Gastroesophageal sphincter (tissue), 3 donors: ENCODE measurements around the gene LAMA2.

ENCODE experiments used
- CTCF ChIP-seq, 4 experiments: fragments of 200-600 bp in 2 of 4; fragments of 450-650 bp in 2 of 4; sonication (generic) in 1 of 4; IDR thresholded peaks; one replicate each; pipeline ENCODE4 v1.5.1; 2017 to 2019; ENCODE audit warnings: antibody characterized with exemption in 4 of 4, mild to moderate bottlenecking in 2 of 4, moderate library complexity in 2 of 4
- POLR2A ChIP-seq, 2 donors: fragments of 450-650 bp; IDR thresholded peaks; one replicate each; pipeline ENCODE4 v1.6.1; 2017; ENCODE audit warnings: antibody characterized with exemption in 2 of 2, mild to moderate bottlenecking in 2 of 2, moderate library complexity in 1 of 2

GRCh38 chr6:129499843-129500219 lies 616.9 kb downstream of the LAMA2 start:
- TF ChIP-seq CTCF (IDR thresholded peaks at IDR 0.05): no peak
- TF ChIP-seq POLR2A (IDR thresholded peaks at IDR 0.05): no peak
